LNCAP (cell line): Measurements from ENCODE around the gene IFNA4.
"Not testable (repeated sequence)": the region's sequence is repeated elsewhere in the genome, so short reads cannot be mapped to it uniquely, and the experiment has no call there.

ENCODE experiments used
- TF ChIP-seq, protein P1 (sequence below): fragments of 450-650 bp; IDR thresholded peaks from 2 replicates; pipeline ENCODE4 v1.5.1; 2017; ENCODE audit warnings: mild to moderate bottlenecking

Gene IFNA4

GRCh38 chr9:21207043-21207442, 19.7 kb upstream of the IFNA4 start, which contains the start of gene IFNA10:
Gene IFNA10, minus strand, starts transcription at chr9:21207143. Its CDS starts 46 bp downstream, at chr9:21207097.
- TF ChIP-seq, protein P1, sequence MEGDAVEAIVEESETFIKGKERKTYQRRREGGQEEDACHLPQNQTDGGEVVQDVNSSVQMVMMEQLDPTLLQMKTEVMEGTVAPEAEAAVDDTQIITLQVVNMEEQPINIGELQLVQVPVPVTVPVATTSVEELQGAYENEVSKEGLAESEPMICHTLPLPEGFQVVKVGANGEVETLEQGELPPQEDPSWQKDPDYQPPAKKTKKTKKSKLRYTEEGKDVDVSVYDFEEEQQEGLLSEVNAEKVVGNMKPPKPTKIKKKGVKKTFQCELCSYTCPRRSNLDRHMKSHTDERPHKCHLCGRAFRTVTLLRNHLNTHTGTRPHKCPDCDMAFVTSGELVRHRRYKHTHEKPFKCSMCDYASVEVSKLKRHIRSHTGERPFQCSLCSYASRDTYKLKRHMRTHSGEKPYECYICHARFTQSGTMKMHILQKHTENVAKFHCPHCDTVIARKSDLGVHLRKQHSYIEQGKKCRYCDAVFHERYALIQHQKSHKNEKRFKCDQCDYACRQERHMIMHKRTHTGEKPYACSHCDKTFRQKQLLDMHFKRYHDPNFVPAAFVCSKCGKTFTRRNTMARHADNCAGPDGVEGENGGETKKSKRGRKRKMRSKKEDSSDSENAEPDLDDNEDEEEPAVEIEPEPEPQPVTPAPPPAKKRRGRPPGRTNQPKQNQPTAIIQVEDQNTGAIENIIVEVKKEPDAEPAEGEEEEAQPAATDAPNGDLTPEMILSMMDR, result not testable (repeated sequence)

GRCh38 chr9:21205204-21205603, 17.8 kb upstream of the IFNA4 start:
- TF ChIP-seq, protein P1, result no peak

GRCh38 chr9:21202105-21202504, 14.7 kb upstream of the IFNA4 start, which contains the start of gene IFNA7:
Gene IFNA7, minus strand, starts transcription at chr9:21202205. Its CDS starts 40 bp downstream, at chr9:21202165.
- TF ChIP-seq, protein P1, result not testable (repeated sequence)

GRCh38 chr9:21194867-21195776, 7.7 kb upstream of the IFNA4 start:
- TF ChIP-seq, protein P1, result peak; percentile 74

- TF ChIP-seq, protein P1, result peak; percentile 53
Measured at GRCh38 chr9:21182810-21183736, 4.3 kb downstream of the IFNA4 start.

DNA sequence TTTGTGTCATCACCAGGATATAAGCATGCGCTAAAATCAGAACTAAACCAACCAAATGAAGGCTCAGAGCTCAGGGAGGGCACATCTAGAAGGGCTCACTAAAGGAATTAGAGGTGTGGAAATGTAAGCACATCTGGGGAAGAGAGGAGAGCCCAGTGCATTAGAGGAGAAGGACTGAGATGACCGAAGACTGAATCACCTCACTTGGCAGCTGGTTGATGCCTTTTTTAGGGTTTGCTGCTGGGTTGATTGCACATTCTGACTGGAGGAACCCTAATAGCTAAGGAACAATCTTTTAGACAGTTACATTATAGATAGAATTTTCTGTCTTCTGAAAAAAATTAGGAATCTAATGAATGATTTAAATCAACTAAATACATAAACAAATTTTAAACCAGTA, 12.7 kb downstream of the IFNA4 start:
- TF ChIP-seq, protein P1, result no peak

GRCh38 chr9:21172156-21172555, 15.2 kb downstream of the IFNA4 start:
- TF ChIP-seq, protein P1, result no peak
